T-helper 2 cell (primary cell): Measurements from ENCODE around the gene ANKRD2.
"Not testable (repeated sequence)": the region's sequence is repeated elsewhere in the genome, so short reads cannot be mapped to it uniquely, and the experiment has no call there.

Source experiments
- DNase-seq, 5 experiments: peaks; one replicate each; pipeline versions ENCODE4 v3.0.0 to v3.0.0-alpha.2; 2012 to 2022

ANKRD2 gene

GRCh38 chr10:97573021-97573420 lies 442 bp downstream of the ANKRD2 start:
- DNase-seq, result no peak

DNA sequence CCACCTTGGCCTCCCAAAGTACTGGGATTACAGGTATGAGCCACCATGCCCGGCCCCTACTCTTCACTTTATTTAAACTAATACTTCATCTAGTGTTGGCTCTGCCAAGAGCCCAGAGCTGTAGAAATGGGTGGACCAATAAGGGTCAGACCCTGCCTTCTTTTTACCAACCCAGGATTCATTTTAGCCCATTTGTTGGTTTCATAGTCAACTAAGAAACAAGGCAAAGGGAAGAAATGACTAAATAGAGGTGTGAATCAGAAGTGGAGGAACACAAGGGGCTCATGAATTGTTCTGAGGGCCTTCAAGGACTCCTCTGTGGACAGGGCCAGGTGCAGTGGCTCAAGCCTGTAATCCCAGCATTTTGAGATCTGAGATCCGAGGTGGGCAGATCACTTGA lies 1.1 kb downstream of the ANKRD2 start:
- no peak for DNase-seq

- DNase-seq, result no peak
Measured at GRCh38 chr10:97574374-97575126, 2.0 kb downstream of the ANKRD2 start.

- no peak for DNase-seq
Measured at GRCh38 chr10:97575127-97575668, 2.6 kb downstream of the ANKRD2 start.

- DNase-seq, result not testable (repeated sequence)
Measured at GRCh38 chr10:97576487-97576886, 3.9 kb downstream of the ANKRD2 start.

- no peak for DNase-seq
Measured at GRCh38 chr10:97577701-97578100, 5.1 kb downstream of the ANKRD2 start.

GRCh38 chr10:97578171-97578844 lies 5.7 kb downstream of the ANKRD2 start:
- no peak for DNase-seq

- DNase-seq, result no peak
Measured at GRCh38 chr10:97580421-97581367, 8.1 kb downstream of the ANKRD2 start.

DNA sequence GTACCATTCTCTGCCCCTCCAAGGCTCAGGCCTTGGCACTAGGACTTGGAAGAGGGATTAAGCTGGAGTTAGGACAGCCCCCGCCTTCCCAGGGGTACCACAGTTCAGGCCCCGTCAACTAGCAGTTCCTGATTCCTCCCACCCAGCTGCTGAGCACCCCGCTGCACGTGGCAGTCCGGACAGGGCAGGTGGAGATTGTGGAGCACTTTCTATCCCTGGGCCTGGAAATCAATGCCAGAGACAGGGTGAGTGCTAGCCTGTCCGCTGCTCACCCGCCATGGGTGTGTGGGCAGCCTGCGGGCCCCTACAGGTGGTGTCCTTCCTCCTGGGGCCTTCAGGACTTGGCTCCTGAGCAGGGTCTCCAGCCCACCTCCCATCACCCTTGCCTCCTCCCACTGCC lies 9.6 kb downstream of the ANKRD2 start:
- no peak for DNase-seq

- DNase-seq, result no peak
Measured at GRCh38 chr10:97583476-97583875, 10.9 kb downstream of the ANKRD2 start.

GRCh38 chr10:97584060-97584797 lies 11.7 kb downstream of the ANKRD2 start, which contains the start of gene HOGA1:
Gene HOGA1, plus strand, starts transcription at chr10:97584389. Its CDS starts 315 bp downstream, at chr10:97584704.
- no peak for DNase-seq

DNA sequence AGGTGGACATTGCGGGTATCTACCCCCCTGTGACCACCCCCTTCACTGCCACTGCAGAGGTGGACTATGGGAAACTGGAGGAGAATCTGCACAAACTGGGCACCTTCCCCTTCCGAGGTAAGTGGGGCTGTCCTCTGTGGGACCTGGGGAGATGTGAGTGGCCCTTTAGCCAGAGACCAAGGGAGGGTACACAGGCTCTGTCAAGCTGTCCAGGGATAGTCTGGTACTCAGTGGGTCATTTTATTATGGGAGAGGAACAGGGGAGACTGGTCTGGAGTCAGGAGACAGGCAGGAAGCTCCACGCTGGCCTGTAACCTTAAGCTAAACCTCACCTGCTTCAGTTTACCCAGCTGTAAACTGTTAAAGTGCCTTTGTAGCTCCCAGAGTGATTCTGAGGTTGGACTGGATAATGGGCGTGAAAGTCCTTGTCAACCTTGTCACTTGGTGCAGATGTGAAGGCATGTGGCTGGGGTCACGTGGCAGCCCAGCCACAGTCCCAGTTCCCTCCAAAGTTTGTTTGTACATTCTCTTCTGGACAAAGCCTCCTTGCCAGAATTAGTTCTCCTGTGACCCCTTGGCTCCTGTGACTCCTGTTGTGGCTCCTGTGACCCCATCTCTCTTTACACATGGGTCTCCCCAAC lies 12.3 kb downstream of the ANKRD2 start:
- DNase-seq, result no peak

- DNase-seq, result no peak
Measured at GRCh38 chr10:97585439-97585811, 12.8 kb downstream of the ANKRD2 start.

GRCh38 chr10:97587183-97587582 lies 14.6 kb downstream of the ANKRD2 start:
- no peak for DNase-seq

- no peak for DNase-seq
Measured at GRCh38 chr10:97589479-97589878, 16.9 kb downstream of the ANKRD2 start, which contains the start of gene C10orf62. Gene C10orf62, plus strand, starts transcription at chr10:97589721. Its CDS starts 177 bp downstream, at chr10:97589898.

DNA sequence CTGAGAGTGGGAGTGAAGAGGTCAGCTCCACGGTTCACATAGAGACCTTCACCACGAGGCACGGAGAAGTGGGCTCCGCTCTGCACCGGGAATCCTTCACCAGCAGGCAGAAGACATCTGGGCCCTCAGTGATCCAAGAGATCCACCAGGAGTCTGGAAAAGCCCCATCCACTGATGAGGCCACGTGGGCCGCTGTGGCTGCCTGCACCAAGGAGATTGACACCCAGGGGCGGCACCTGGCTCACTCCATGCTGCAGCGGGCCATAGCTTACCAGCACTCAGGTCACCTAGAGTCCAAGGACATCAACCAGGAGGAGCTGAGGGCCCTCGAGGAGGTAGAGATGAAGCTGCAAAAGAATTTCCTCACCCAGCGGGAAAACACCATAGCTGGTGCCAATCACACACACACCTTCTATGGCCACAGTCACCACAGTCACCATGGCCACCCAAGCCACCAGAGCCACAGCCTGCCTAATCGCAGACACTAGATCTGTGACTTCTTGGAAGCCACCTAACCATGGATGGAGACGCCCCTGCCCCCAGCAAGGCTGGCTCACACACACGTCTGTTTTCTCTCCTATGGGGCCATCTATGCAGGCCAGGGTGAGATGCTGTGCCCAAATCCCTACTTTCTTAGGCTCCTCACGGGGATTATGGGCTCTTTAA lies 17.6 kb downstream of the ANKRD2 start:
- peak in 2 of 5 experiments; percentile 6 to 64 for DNase-seq

DNA sequence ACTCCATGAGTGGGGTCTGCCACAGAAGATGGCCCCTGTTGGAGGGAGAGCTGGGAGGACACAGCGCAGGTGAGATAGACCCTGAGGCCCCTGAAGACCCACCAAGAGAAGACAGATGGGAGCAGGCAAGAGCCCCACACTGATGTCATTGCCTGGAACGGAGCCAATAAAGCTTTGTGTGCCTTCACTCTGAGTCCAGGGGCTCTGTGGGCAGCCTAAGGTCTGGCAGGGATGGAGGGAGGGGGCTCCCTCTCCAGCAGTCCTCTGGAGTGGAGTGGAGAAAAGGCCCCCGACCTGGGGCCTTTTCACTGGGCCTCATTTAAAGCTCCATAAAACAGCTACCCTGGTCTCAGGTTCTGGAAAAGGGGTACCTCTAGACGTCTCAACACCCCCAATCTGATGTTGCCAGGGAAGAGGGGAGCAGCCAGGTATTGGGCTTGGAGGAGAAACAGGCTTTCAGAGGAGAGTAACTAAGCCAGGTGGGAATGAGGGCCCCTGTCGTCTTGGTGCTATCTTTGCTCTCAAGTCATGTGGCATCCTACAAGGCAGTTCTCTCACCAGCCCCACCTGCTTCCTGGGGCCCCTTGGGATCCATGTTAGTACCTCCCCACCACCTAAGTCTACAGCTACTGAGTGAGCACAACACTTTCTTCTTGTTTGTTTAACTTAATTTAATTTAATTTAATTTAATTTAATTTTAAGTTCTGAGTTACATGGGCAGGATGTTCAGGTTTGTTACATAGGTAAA lies 18.3 kb downstream of the ANKRD2 start:
- DNase-seq, result no peak

GRCh38 chr10:97593421-97593820 lies 20.8 kb downstream of the ANKRD2 start:
- no peak for DNase-seq

DNA sequence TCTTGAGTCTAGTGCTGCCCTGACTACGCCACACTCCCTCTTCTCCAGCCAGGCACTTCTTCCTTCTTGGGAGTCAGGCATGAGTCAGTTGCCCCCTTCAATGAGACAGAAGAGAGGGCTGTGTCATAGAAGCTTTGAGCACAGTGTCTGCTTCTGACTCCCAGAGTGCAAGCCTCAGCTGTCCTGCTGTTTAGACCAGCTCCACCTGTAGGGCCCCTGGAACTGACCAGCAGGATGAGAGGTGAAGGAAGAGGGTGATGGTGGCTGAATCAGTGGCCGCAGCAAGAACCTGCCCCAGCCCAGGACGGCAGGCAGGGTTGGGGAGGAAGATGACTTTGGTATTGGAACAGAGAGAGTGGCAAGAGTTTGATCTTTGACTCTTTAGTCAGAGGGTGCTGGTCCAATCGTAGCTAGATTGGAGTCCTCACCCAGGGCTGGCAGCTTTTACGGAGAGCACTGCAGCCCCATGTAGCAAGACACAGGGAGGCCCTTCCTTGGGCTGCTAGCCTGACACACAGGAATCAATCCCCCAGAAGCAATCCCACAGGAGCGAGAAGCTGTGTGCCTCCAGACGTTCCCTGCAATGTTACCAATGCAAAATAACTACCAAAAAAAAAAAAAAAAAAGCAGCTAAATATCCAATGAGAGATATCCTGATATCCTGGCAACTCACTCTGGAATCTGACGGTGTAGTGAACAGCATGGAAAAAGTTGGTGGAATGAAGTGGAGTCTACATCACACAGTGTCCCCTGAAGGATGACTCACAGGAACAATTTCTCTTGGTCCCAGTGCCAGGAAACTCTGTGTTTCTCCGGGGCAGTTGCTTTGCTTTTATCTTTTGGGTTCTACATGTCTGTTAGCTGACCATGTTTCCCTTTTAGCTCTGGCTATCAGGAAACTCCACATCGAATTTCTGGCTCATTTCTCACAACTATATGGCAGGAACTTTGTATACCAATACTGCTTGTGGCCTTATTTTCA lies 23.8 kb downstream of the ANKRD2 start:
- no peak for DNase-seq
